DLD1 (cell line): ENCODE data around the gene TMPRSS2.

Experiments
- in situ Hi-C: cut with HindIII; loops from 2 replicates; pipeline ENCODE4 v1.10.0; 2017; ENCODE audit warnings: low sequenced_read_pairs

TMPRSS2 gene

GRCh38 chr21:41510500-41510899, 2.5 kb upstream of the TMPRSS2 start:
- in situ Hi-C loops = no loop called here

DNA sequence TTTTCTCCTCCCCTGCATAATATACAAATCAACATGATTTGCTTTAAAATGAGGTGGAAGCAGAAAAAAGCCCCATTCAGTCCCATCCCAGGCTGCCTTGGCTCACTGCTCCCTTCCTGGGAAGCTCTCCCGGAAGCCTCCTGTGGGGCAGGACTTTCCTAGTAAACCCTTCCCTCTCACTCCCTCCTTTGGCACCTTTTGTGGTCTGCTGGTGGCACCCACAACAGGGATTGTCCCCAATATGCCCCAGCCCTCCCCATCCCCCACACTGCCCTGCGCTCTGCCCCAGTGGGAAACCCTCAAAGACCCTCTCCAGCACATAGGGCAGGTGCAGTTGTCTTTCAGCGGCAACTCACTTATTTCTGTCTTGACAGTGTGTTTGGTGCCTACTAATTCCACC, 1.8 kb upstream of the TMPRSS2 start:
- in situ Hi-C loops = no loop called here

DNA sequence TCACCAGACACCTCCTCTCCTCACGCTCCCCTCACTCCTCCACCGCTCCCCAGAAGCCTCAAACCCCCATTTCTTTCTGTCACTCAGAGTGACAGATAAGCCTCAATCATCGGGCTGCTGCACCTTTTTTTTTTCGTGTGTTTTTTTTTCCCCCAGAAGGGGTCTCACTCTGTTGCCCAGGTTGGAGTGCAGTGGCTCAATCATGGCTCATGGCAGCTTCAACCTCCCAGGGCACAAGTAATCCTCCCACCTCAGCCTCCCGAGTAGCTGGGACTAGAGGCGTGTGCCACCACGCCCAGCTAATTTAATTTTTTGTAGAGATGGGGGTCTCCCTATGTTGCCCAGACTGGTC, 1.2 kb upstream of the TMPRSS2 start:
- in situ Hi-C loops = no loop called here

DNA sequence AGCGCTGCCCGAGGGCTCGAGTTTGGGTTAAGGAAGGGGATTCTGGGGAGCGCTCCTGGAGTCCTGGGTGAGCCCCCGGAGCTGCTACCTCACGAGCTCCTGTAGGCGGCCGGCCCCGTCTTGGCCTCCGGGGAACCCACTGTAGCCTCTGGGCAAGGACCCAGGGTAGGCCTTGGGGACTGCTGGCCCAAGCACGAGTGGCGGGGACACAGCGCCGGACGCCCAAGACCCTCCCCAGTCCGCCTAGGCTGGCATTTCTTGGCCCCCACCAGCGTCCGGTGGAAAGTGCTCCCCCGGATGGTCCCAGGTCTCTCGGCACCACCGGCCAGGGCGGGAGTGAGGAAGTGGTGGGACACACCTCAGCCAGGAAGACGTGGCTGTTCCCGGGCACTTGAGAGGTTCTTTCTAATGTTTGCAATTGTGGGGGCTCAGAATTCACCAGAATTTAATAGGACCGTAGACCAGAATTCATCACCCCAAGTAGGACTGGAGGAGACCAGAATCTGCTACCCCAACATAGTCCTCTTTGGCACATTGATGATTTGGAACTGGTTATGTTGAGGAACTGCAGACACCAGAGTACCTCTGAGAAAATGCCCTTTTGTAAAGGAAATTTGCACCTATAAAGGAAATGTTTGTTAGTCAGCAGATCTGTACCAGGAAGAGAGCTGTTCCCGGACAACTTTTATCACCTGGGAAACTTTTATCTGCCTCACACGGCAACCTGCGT, 622 bp upstream of the TMPRSS2 start:
- in situ Hi-C loops = no loop called here

GRCh38 chr21:41506611-41507520, 1.1 kb downstream of the TMPRSS2 start:
- in situ Hi-C loops = no loop called here

GRCh38 chr21:41506005-41506594, 1.9 kb downstream of the TMPRSS2 start:
- in situ Hi-C loops = no loop called here

DNA sequence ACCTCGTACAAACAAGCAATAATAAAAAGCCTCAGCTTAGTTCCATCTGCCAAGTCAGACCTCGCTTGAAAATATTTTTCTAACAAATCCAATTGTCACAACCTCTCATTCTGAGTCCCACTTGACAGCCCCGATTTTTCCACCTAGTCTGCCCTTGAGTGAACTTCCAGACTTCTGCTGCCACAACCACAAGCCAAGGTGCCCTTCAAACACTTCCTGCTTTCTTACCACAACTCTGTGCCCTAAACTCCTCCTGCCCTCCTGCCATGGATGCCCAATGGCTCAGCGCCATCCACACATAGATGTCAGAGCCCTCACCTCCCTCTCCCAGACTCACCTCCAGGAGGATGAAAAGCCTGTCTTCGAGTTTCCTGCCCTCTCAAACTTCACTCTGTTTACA, 3.9 kb downstream of the TMPRSS2 start:
- in situ Hi-C loops = no loop called here

- in situ Hi-C loops = no loop called here
Measured at GRCh38 chr21:41503331-41503730, 4.6 kb downstream of the TMPRSS2 start.

GRCh38 chr21:41501919-41502318, 6.0 kb downstream of the TMPRSS2 start:
- in situ Hi-C loops = no loop called here

- in situ Hi-C loops = no loop called here
Measured at GRCh38 chr21:41500931-41501381, 7.0 kb downstream of the TMPRSS2 start.

DNA sequence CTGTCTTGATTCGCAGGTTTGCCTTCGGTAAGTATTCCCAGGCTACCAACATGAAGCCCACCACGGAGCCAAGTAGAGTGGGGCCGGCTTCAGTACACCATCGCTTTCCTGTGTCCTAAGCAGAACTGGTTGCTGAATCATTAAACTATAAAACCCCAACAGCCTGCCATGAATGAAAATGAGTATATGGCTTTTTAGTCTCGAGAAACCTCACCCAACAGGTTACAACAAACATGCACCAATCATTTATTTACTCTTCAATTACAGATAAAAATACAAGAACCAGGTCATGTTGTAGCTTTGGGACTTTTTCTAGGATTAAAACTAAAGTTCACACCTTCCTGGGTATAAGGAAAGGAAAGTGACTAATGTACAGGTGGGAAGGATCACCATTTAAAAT, 7.6 kb downstream of the TMPRSS2 start:
- in situ Hi-C loops = no loop called here

GRCh38 chr21:41499920-41500319, 8.0 kb downstream of the TMPRSS2 start:
- in situ Hi-C loops = no loop called here

- in situ Hi-C loops = no loop called here
Measured at GRCh38 chr21:41497788-41498187, 10.2 kb downstream of the TMPRSS2 start.

DNA sequence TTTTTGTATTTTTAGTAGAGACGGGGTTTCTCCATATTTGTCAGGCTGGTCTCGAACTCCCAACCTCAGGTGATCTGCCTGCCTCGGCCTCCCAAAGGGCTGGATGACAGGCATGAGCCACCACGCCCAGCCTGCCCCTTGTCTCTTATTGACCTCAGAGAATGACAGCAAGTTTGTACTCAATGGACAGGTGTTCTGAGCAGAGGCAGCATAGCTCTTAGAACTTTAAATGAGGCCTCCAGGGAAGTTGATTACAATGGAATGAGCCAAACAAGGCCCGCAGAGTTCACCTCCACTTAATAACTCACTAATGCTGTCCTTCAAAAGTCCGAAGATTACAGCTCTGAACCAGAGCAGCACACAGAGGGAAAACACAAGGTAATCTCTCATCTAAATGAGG, 10.9 kb downstream of the TMPRSS2 start:
- in situ Hi-C loops = no loop called here

GRCh38 chr21:41494242-41494641, 13.7 kb downstream of the TMPRSS2 start:
- in situ Hi-C loops = no loop called here

DNA sequence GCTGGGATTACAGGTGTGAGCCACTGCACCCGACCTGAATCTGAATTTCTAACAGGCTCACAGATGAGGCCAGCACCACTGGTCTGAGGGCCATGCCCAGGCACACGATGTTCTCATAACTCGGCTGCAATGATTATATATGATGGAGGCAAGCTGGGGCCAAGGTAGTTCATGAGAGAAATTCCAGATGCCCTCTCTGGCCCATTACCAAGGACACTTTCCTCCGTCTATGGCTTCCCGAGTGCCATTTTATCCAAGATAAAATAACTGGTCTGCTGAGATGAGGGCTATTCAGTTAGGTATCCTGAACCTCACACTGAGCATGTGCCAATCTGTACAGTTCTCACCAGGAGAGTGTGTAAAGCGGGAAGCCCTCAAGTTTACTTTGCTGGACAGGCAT, 16.5 kb downstream of the TMPRSS2 start:
- in situ Hi-C loops = no loop called here

- in situ Hi-C loops = no loop called here
Measured at GRCh38 chr21:41490330-41490729, 17.6 kb downstream of the TMPRSS2 start.

GRCh38 chr21:41489329-41489728, 18.6 kb downstream of the TMPRSS2 start:
- in situ Hi-C loops = no loop called here

DNA sequence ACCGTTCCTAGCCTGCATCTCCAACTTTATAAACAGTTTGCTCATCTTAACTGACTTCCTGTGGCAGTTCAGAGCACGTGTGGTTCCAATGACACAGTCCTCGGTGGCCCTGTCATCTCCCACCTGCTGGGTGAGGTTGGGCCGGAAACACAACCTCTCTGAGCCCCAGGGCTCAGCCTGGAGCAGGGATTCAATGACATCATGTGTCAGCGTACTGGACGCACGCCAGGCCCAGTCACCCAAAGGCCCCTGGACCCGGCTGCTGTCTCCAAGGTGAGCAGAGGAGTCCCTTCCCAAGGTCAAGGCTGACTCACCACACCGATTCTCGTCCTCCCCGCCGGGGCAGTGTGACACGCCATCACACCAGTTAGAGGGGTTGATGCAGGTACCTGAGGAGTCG, 19.9 kb downstream of the TMPRSS2 start:
- in situ Hi-C loops = no loop called here

- in situ Hi-C loops = no loop called here
Measured at GRCh38 chr21:41487082-41487481, 20.9 kb downstream of the TMPRSS2 start.

DNA sequence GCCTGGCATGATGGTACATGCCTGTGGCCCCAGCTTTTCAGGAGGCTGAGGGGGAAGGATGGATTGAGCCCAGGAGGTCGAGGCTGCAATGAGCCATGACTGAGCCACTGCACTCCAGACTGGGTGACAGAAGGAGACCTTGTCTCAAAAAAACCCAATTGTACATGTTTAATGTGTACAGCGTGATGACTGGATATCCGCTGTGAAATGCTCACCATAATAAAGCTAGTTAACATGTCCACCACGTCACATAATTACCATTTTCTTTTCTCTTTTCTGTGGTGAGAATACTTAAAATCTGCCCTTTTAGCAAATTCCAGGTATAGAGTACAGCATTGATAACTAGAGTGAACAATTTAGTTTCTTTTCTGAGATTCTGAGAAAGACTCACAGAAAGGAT, 24.0 kb downstream of the TMPRSS2 start:
- in situ Hi-C loops = no loop called here

- in situ Hi-C loops = no loop called here
Measured at GRCh38 chr21:41483415-41483814, 24.5 kb downstream of the TMPRSS2 start.
